Activated CD4-positive, alpha-beta memory T cell treated with anti-CD3 and anti-CD28 coated beads, Interleukin-2, amount 10 ng/mL, durations not matched to agents 7 days and 5 days (primary cell): ENCODE results near the gene ABCC12. TPM values are rescaled to one million over a fixed set of nuclear protein-coding genes. Genes with fewer than 3 reads are reported as not detected.

Experiments
- CTCF ChIA-PET: fragments of 350-600 bp; sonication (Branson Sonifier 250); formaldehyde crosslinking; loops from one replicate; lab custom pipeline; 2021; ENCODE audit warnings: antibody characterized with exemption, inconsistent platforms; lab: Charles Lee
- POLR2A ChIA-PET: fragments of 350-600 bp; sonication (Branson Sonifier 250); formaldehyde crosslinking; loops from one replicate; lab custom pipeline; 2021; ENCODE audit warnings: antibody characterized with exemption; lab: Charles Lee
- DNase-seq: peaks from one replicate; pipeline ENCODE4 v3.0.0-alpha.2; 2020
- H3K27ac Mint-ChIP-seq: one replicate; pipeline ENCODE4 v1.8.0; 2021; ENCODE audit warnings: mild to moderate bottlenecking, mixed read lengths
- H3K27me3 Mint-ChIP-seq: one replicate; pipeline ENCODE4 v1.8.0; 2021; ENCODE audit warnings: mixed read lengths
- H3K36me3 Mint-ChIP-seq: one replicate; pipeline ENCODE4 v1.8.0; 2021; ENCODE audit warnings: low read depth, mixed read lengths
- H3K4me1 Mint-ChIP-seq: one replicate; pipeline ENCODE4 v1.8.0; 2021; ENCODE audit warnings: mixed read lengths
- H3K4me3 Mint-ChIP-seq: one replicate; pipeline ENCODE4 v1.8.0; 2021; ENCODE audit warnings: mild to moderate bottlenecking, mixed read lengths
- H3K9me3 Mint-ChIP-seq: one replicate; pipeline ENCODE4 v1.8.0; 2021; ENCODE audit warnings: mixed read lengths
- total RNA-seq, 2 experiments: library from RNA; stranded (reverse); gene quantifications; one replicate each; pipeline ENCODE4 v1.2.3, GENCODE V29; 2021

ABCC12 gene
- total RNA-seq, 2 experiments from 2014 or later, result not detected

- H3K4me1 Mint-ChIP-seq, result peaks cover 13% of the 10 kb centered on the region
- no peak overlapping the region for H3K4me3 Mint-ChIP-seq
- CTCF ChIA-PET, result interaction anchor here (0.6 kb wide), 1 partner anchor 1515 kb away, joined by 3 read pairs; no protein-coding TSS in a partner anchor
- H3K9me3 Mint-ChIP-seq, result no peaks in the 10 kb centered on the region
- POLR2A ChIA-PET, result no interaction called here
- DNase-seq, result peak; percentile 40
- peaks cover 2% of the 10 kb centered on the region for H3K27me3 Mint-ChIP-seq
- H3K36me3 Mint-ChIP-seq, result no peaks in the 10 kb centered on the region
- H3K27ac Mint-ChIP-seq, result no peak overlapping the region
Measured at GRCh38 chr16:48123104-48123788, 32.5 kb downstream of the ABCC12 start.

DNA sequence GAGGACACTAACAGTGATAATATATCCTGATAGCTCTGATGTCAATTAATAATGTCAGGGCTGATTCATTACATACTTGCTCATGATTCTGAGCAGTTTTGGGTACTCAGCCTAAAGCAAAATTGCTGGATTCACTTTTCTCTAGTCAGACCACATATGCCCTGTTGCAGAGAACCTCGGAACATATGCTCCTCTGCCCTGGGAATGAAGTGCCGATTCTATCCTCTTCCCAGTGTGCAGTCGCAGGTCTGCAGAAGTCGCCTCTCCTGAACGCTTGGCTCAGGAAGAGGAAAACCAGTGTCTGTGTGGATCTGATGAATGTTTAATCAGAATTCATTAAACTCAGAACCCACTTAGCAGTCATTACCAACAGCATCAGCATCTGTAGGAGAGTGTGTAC is 34.5 kb downstream of the ABCC12 start:
- ChIA-PET POLR2A (no interaction called here), CTCF (interaction anchor here (1.7 kb wide), 1 partner anchor 36 kb away, joined by 3 read pairs; no protein-coding TSS in a partner anchor)
- DNase-seq, result no peak
- peaks cover 13% of the 10 kb centered on the region for H3K4me1 Mint-ChIP-seq
- H3K27ac Mint-ChIP-seq, result no peak overlapping the region
- peaks cover 2% of the 10 kb centered on the region for H3K27me3 Mint-ChIP-seq
- H3K9me3 Mint-ChIP-seq, result no peaks in the 10 kb centered on the region
- H3K4me3 Mint-ChIP-seq, result no peak overlapping the region
- H3K36me3 Mint-ChIP-seq, result no peaks in the 10 kb centered on the region

- no peak overlapping the region for H3K4me3 Mint-ChIP-seq
- peaks cover 4% of the 10 kb centered on the region for H3K27me3 Mint-ChIP-seq
- no peaks in the 10 kb centered on the region for H3K36me3 Mint-ChIP-seq
- no peaks in the 10 kb centered on the region for H3K9me3 Mint-ChIP-seq
- H3K4me1 Mint-ChIP-seq, result peaks cover 11% of the 10 kb centered on the region
- CTCF ChIA-PET, result no interaction called here
- H3K27ac Mint-ChIP-seq, result no peak overlapping the region
- POLR2A ChIA-PET, result no interaction called here
- no peak for DNase-seq
Measured at GRCh38 chr16:48118841-48119240, 37.0 kb downstream of the ABCC12 start.

DNA sequence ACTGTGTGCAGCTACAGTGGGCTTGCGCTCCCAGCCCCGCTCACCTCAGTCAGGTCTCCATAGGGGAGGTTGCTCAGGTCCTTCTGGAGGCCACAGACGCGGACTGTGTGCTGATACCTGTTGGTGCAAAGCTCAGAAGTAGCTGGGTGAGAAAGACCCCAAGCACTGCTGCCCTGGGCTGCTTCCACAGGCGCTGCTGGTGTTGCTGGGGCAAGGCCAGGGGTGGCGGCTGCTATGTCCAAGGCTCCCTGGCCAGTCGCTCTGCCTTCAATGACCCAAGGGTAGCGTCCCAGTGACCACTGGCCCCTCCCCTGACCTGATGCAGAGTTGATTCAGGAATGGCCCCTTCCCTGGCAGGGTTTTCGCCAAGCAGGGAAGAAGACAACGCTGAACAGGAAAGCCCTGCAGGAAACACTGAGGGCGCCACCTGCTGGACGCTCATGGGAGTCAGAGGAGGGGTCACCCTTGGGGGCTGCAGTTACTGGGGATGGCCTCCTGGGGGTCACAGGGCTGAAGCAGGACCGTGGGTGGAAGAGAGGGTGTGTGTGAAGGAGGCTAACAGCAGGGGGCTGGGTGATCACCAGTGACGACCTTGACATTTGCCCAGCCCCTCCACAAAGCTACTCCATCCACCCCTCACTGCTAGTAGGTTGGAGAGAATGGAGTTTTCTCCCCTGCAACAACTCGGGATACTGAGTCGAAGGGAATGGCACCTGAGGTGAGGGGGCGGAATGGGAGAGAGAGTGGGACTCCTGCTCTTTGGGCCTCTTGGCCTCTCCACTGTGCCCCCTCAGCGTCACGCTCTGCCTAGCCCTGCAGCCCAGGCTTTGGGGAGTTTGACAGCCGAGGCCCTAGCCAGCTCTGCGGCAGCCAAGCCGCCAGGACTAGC is 38.3 kb downstream of the ABCC12 start:
- POLR2A ChIA-PET, result no interaction called here
- Mint-ChIP-seq H3K9me3 (no peaks in the 10 kb centered on the region), H3K4me1 (peaks cover 2% of the 10 kb centered on the region), H3K27me3 (peaks cover 6% of the 10 kb centered on the region), H3K27ac (no peak overlapping the region), H3K4me3 (no peak overlapping the region), H3K36me3 (no peaks in the 10 kb centered on the region)
- CTCF ChIA-PET, result interaction anchor here (1.0 kb wide), 1 partner anchor 10 kb away, joined by 3 read pairs; no protein-coding TSS in a partner anchor
- DNase-seq, result peak; percentile 55

- ChIA-PET POLR2A (no interaction called here), CTCF (no interaction called here)
- Mint-ChIP-seq H3K4me1 (no peaks in the 10 kb centered on the region), H3K27me3 (peaks cover 19% of the 10 kb centered on the region), H3K4me3 (no peak overlapping the region), H3K36me3 (no peaks in the 10 kb centered on the region), H3K27ac (no peak overlapping the region), H3K9me3 (no peaks in the 10 kb centered on the region)
- DNase-seq, result no peak
Measured at GRCh38 chr16:48115299-48115698, 40.5 kb downstream of the ABCC12 start.

GRCh38 chr16:48114410-48114809 is 41.4 kb downstream of the ABCC12 start:
- Mint-ChIP-seq H3K27me3 (peaks cover 17% of the 10 kb centered on the region), H3K4me1 (no peaks in the 10 kb centered on the region), H3K4me3 (no peak overlapping the region), H3K27ac (no peak overlapping the region), H3K36me3 (no peaks in the 10 kb centered on the region), H3K9me3 (no peaks in the 10 kb centered on the region)
- ChIA-PET POLR2A (no interaction called here), CTCF (no interaction called here)
- no peak for DNase-seq

GRCh38 chr16:48113471-48113870 is 42.3 kb downstream of the ABCC12 start:
- H3K4me1 Mint-ChIP-seq, result no peaks in the 10 kb centered on the region
- H3K27ac Mint-ChIP-seq, result no peak overlapping the region
- peaks cover 17% of the 10 kb centered on the region for H3K27me3 Mint-ChIP-seq
- POLR2A ChIA-PET, result interaction anchor here (0.6 kb wide), 1 partner anchor 40 kb away, joined by 3 read pairs; no protein-coding TSS in a partner anchor
- H3K36me3 Mint-ChIP-seq, result no peaks in the 10 kb centered on the region
- DNase-seq, result no peak
- CTCF ChIA-PET, result no interaction called here
- H3K4me3 Mint-ChIP-seq, result no peak overlapping the region
- H3K9me3 Mint-ChIP-seq, result no peaks in the 10 kb centered on the region

- H3K4me3 Mint-ChIP-seq, result no peak overlapping the region
- no peaks in the 10 kb centered on the region for H3K9me3 Mint-ChIP-seq
- ChIA-PET CTCF (interaction anchor here (1.2 kb wide), 1 partner anchor 950 kb away, joined by 3 read pairs; no protein-coding TSS in a partner anchor), POLR2A (interaction anchor here (0.6 kb wide), 1 partner anchor 40 kb away, joined by 3 read pairs; no protein-coding TSS in a partner anchor)
- H3K36me3 Mint-ChIP-seq, result no peaks in the 10 kb centered on the region
- no peaks in the 10 kb centered on the region for H3K4me1 Mint-ChIP-seq
- DNase-seq, result no peak
- peaks cover 17% of the 10 kb centered on the region for H3K27me3 Mint-ChIP-seq
- no peak overlapping the region for H3K27ac Mint-ChIP-seq
Measured at GRCh38 chr16:48113001-48113400, 42.8 kb downstream of the ABCC12 start.

GRCh38 chr16:48112600-48112999 is 43.2 kb downstream of the ABCC12 start:
- H3K4me1 Mint-ChIP-seq, result no peaks in the 10 kb centered on the region
- H3K9me3 Mint-ChIP-seq, result no peaks in the 10 kb centered on the region
- peaks cover 17% of the 10 kb centered on the region for H3K27me3 Mint-ChIP-seq
- H3K36me3 Mint-ChIP-seq, result no peaks in the 10 kb centered on the region
- H3K4me3 Mint-ChIP-seq, result no peak overlapping the region
- ChIA-PET POLR2A (no interaction called here), CTCF (interaction anchor here (1.2 kb wide), 1 partner anchor 950 kb away, joined by 3 read pairs; no protein-coding TSS in a partner anchor)
- no peak overlapping the region for H3K27ac Mint-ChIP-seq
- no peak for DNase-seq

- ChIA-PET CTCF (no interaction called here), POLR2A (no interaction called here)
- Mint-ChIP-seq H3K4me3 (no peak overlapping the region), H3K4me1 (no peaks in the 10 kb centered on the region), H3K9me3 (no peaks in the 10 kb centered on the region), H3K27ac (no peak overlapping the region), H3K27me3 (peaks cover 17% of the 10 kb centered on the region), H3K36me3 (no peaks in the 10 kb centered on the region)
- no peak for DNase-seq
Measured at GRCh38 chr16:48110982-48111381, 44.8 kb downstream of the ABCC12 start.

DNA sequence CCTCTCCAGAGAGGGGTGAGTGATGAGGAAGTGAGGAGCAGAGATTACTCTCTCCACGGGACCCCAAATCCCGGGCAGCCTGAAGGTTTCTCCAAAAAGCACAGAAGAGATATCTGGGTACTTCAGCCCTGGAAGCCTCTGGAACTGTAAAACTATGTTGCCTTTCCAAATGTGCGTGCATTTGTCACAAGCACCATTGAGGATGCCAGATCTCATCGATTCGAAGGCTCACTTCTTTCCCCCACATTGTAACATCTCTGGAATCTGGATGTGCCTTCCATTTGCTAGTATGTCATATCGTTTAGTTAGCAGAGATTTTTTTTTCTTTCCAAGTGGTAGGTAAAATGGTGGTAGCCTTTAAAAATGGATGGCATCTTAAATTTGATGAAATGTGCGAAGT is 45.8 kb downstream of the ABCC12 start:
- Mint-ChIP-seq H3K27ac (no peak overlapping the region), H3K4me3 (no peak overlapping the region), H3K9me3 (no peaks in the 10 kb centered on the region), H3K4me1 (no peaks in the 10 kb centered on the region), H3K36me3 (no peaks in the 10 kb centered on the region), H3K27me3 (peaks cover 17% of the 10 kb centered on the region)
- DNase-seq, result no peak
- ChIA-PET CTCF (interaction anchor here (1.5 kb wide), 1 partner anchor 55 kb away, joined by 4 read pairs; no protein-coding TSS in a partner anchor), POLR2A (no interaction called here)

DNA sequence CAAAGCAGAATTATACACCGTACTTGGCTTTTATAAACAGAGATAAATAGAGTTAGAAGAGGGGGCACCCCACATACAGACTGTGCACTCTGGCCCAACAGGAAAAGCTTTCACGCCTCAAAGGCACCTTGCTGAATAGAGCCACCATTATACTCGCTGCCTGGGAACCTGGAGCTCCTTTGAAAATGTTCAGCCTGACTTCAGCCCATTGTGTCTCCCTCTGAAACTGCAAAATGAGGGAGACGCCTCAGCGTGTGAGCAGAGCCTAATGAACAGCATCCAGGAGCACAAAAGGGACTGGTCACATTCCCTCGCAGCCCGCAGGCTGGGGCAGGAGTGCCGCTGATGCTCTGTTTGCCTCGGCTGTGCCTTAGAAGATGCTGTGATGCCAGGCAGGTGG is 46.3 kb downstream of the ABCC12 start:
- Mint-ChIP-seq H3K36me3 (no peaks in the 10 kb centered on the region), H3K27me3 (peaks cover 17% of the 10 kb centered on the region), H3K4me3 (no peak overlapping the region), H3K9me3 (no peaks in the 10 kb centered on the region), H3K4me1 (no peaks in the 10 kb centered on the region), H3K27ac (no peak overlapping the region)
- ChIA-PET CTCF (interaction anchor here (1.5 kb wide), 1 partner anchor 55 kb away, joined by 4 read pairs; no protein-coding TSS in a partner anchor), POLR2A (no interaction called here)
- DNase-seq, result no peak

DNA sequence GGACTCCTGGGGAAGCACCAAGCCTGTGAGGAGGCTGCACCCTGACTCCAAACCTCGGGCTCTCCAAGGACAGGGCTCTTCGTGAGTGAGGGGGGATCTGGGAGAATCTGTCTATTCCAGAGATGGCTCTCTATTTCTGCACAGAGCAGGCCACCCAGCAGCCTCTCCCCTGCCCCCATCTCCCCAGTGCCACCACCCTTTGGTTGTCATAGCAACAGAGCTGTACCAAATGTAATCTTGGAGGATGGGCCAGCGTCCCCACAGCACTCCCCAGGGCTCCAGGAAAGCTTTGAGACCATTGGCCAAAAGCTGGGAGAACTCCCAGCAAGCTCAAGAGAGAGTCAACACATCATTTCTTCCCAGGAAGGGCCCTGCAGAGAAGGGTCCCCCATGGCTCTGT is 49.3 kb downstream of the ABCC12 start:
- peaks cover 12% of the 10 kb centered on the region for H3K27me3 Mint-ChIP-seq

More for the DNA sequence above, 49.3 kb downstream of the ABCC12 start:
- no peak overlapping the region for H3K27ac Mint-ChIP-seq
- no peaks in the 10 kb centered on the region for H3K36me3 Mint-ChIP-seq
- no peaks in the 10 kb centered on the region for H3K9me3 Mint-ChIP-seq
- POLR2A ChIA-PET, result no interaction called here
- CTCF ChIA-PET, result no interaction called here
- H3K4me3 Mint-ChIP-seq, result no peak overlapping the region
- peaks cover 5% of the 10 kb centered on the region for H3K4me1 Mint-ChIP-seq
- no peak for DNase-seq
